Brain microvascular endothelial cell (primary cell): Measurements from ENCODE around the gene SDHB.

ENCODE experiments used
- DNase-seq: peaks from one replicate; pipeline ENCODE4 v3.0.0-alpha.2; 2020
- H3K27ac ChIP-seq: fragments of 250-450 bp; sonication (Bioruptor Pico); 2 replicates; pipeline ENCODE4 v1.5.1; 2020; ENCODE audit warnings: mild to moderate bottlenecking, moderate library complexity
- H3K27me3 ChIP-seq: fragments of 250-450 bp; sonication (Bioruptor Pico); replicated peaks from 2 replicates; pipeline ENCODE4 v1.5.1; 2020; ENCODE audit warnings: mild to moderate bottlenecking
- H3K36me3 ChIP-seq: fragments of 250-450 bp; sonication (Bioruptor Pico); replicated peaks from 2 replicates; pipeline ENCODE4 v1.5.1; 2020; ENCODE audit warnings: mild to moderate bottlenecking
- H3K4me3 ChIP-seq: 2 replicates; pipeline ENCODE4 v1.5.1; 2011; ENCODE audit warnings: low read depth, mild to moderate bottlenecking, control low read depth, low read length, moderate library complexity
- CTCF ChIP-seq: IDR thresholded peaks from 2 replicates; pipeline ENCODE4 v1.5.1; 2011; ENCODE audit warnings: low read depth, mild to moderate bottlenecking, moderate library complexity, low read length, control low read depth, inconsistent platforms; ENCODE audit errors: missing control alignments
- in situ Hi-C: cut with HindIII; loops from 2 replicates; pipeline ENCODE4 v1.10.0; 2017; ENCODE audit warnings: low sequenced_read_pairs, low pct_ligation_motif_present

SDHB gene

GRCh38 chr1:17059391-17060305 is 5.8 kb upstream of the SDHB start:
- peak; percentile 91 for TF ChIP-seq CTCF
- peak; percentile 57 for DNase-seq
- H3K27ac ChIP-seq = no peak overlapping the region
- H3K27me3 ChIP-seq = no peaks in the 10 kb centered on the region
- H3K36me3 ChIP-seq = no peaks in the 10 kb centered on the region
- no peak overlapping the region for H3K4me3 ChIP-seq
- in situ Hi-C loops = no loop called here

GRCh38 chr1:17056551-17056950 is 2.7 kb upstream of the SDHB start:
- no peak for DNase-seq
- TF ChIP-seq CTCF = no peak
- in situ Hi-C loops = no loop called here

GRCh38 chr1:17055801-17056200 is 2.0 kb upstream of the SDHB start:
- Histone ChIP-seq H3K27me3 (no peaks in the 10 kb centered on the region), H3K4me3 (no peak overlapping the region), H3K36me3 (no peaks in the 10 kb centered on the region), H3K27ac (no peak overlapping the region)
- no peak for DNase-seq
- TF ChIP-seq CTCF = no peak
- in situ Hi-C loops = no loop called here

More at GRCh38 chr1:17056551-17056950, 2.7 kb upstream of the SDHB start:
- Histone ChIP-seq H3K27me3 (no peaks in the 10 kb centered on the region), H3K27ac (no peak overlapping the region), H3K4me3 (no peak overlapping the region), H3K36me3 (no peaks in the 10 kb centered on the region)

- Histone ChIP-seq H3K36me3 (peaks cover 5% of the 10 kb centered on the region), H3K4me3 (peak overlapping the region; percentile 100), H3K27me3 (no peaks in the 10 kb centered on the region), H3K27ac (peak overlapping the region; percentile 81)
- no peak for TF ChIP-seq CTCF
- in situ Hi-C loops = no loop called here
- no peak for DNase-seq
Observed at GRCh38 chr1:17053086-17053684, 647 bp downstream of the SDHB start.

- no peak for DNase-seq
- Histone ChIP-seq H3K27me3 (no peaks in the 10 kb centered on the region), H3K4me3 (peak overlapping the region; percentile 100), H3K36me3 (peaks cover 5% of the 10 kb centered on the region), H3K27ac (no peak overlapping the region)
- no peak for TF ChIP-seq CTCF
- in situ Hi-C loops = no loop called here
Observed at GRCh38 chr1:17052641-17053040, 1.2 kb downstream of the SDHB start.

GRCh38 chr1:17052038-17052437 is 1.8 kb downstream of the SDHB start:
- no peak for TF ChIP-seq CTCF
- Histone ChIP-seq H3K36me3 (peaks cover 5% of the 10 kb centered on the region), H3K4me3 (no peak overlapping the region), H3K27ac (no peak overlapping the region), H3K27me3 (no peaks in the 10 kb centered on the region)
- no peak for DNase-seq
- in situ Hi-C loops = no loop called here
